ENCODE data around the gene UBTD2.

Gene UBTD2

DNA sequence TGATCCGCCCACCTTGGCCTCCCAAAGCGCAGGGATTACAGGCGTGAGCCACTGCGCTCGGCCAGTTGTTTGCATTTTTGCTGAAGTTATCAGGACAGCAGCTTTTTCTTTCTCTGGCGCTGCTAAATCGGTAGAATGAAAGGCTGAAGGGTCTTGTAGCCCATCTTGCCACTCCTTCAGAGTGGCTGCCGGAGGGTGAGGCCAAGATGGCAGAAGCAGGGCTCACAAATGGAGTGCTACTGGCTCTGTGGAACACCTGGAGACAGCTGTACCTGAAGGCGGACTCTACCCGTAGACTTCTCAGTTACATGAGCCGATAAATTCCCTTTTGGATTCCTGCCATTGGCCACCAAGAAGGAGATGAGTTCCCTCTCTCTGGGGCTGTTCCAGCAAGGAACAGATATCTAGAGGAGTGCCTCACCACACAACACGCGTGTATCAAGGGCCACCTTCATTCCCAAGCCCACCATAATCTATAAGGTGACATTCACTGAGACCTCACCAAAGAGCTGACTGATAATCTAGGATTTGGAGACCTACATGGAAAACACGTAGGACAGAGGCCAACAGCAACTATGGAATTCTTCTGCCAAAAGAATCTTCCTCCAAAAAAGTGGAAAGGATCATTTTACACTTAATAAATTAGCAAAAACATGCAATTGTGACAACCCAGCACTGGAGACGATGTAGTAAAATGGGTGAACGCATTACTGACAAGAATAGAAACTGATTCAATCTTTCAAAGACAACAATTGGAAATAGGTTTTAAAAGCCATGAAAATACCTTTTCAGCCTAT is 117.3 kb downstream of the UBTD2 start:
- DNase-seq, result no peak

DNA sequence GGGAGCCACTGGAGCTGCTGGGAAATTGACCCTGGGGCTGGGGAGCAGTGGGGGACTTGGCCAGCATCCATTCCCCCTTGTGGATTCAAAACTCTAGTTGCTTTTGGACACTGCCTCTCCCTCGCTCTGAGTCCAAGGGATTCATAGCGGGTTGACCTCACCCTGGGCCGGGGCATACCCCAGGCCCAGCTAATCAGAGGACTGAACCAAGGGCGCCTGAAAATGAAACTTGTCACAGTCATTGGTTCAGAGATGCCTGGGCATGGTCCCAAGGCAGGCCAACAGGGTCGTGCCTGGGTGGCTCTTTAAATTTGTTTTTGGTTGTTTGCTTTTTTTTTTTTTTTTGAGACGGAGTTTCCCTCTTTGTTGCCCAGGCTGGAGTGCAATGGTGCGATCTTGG is 118.1 kb downstream of the UBTD2 start:
- DNase-seq, result no peak

DNA sequence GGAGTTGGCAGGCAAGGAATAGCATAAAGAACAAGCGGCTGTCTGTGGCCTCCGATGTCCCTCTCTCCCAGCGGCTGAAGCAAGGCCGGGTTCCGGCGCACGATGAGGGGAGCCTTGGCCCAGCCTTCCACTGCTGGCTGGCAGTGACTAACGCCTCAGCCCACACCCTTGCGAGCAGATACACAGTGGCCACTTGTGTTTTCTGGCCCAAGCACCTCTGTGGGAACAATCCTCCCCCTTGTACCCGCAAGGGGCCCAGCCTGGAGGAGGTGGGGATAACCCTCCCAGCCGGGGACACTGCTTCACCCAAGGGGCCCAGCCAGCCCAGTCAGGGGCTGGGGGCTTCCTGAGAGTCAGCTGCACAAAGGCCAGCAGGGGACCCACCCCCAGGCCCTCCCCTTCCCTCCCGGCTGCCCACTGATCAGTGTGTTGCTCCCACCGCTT is 118.8 kb downstream of the UBTD2 start:
- no peak for DNase-seq

DNA sequence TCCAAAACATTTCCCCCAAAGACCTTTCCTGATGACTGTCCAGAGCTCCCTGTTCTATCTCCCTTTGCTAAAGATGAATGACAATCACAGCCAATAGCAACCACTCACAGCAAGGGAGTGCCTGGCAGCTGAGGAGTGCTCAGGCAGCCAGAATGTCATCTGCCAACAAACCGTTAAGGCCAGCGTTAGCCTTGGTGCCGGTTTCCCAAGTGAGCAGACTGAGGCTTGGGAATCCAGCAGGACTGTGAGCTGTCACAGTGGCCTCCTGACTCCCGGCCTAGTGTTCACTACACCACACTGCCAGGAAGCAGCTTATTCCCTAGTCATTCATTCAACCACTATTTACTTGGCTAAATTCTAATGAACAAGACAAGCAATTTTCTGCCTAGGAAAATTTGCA is 120.2 kb downstream of the UBTD2 start:
- DNase-seq, result no peak

DNA sequence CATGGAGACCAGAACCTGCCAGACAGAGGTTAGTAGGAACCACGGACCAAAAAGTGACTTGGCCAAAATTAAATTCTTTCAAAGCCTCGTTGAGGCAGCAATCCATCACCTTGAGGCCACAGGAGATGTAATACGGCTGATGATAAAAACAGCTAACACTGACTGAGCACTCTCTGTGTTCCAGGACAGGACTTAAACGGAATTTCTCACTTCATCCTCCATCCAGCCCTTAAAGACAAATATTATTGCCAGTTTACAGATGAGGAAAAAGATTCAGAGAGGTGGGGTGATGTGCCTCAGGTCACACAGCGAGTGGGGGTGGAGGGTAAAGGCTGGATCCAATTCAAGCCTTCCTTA is 120.6 kb downstream of the UBTD2 start:
- DNase-seq, result no peak

DNA sequence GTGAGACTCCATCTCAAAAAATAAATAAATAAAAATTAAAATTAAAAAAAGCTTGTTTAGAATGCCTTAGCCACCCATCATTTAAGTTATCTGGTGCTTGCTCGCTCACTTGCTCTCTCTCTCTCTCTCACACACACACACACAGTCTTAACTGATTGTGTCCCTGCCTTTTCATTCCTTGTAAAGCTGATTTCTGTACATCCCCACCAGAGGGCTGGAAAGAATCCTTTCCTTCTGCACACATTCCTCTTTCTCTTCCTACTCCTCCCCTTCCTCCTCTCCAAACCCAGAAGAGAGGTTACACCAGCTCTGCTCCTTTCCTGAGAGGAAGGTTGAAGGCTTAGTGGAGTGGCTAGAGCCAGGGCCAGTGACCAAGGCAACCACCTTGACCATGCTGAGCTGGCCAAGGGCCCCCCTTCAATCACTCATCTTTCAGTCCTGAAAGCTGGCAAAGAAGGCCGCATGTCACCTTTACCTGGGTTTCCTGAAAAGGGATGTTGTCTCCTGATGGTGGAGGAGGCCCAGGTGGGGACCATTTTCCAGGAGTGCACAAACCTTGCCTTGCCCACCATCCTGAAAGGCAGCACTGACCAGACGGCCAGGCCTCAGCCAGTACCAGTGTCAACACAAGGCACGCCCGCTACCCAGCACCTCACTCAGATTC is 121.1 kb downstream of the UBTD2 start:
- DNase-seq, result no peak

DNA sequence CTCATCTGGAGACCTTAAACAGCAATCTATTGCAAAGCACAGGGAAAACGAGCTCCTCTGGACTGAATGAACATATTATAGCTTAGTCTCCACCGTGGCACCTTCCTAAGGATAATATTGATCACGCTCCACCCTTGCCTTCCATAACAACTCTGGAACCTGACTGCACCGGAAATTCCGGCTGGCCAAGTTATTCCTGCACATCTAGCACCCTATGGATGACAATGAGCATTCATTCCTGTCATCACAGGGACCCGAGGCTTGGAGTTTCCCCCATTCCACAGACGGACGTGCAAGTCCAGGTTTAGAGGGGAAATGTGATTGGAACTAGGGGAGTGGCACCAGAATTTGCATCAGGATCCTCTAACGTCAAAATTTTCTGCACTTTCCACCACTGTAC is 123.1 kb downstream of the UBTD2 start:
- DNase-seq, result no peak
